Measurements from ENCODE around the gene GFER.

- TF ChIP-seq CTCF (IDR thresholded peaks at IDR 0.05) (no peak), POLR2A (IDR thresholded peaks at IDR 0.05) (no peak)
Measured at GRCh38 chr16:1997494-1998359, 13.7 kb downstream of the GFER start.

Measured in testis (tissue), 2 donors.